NCI-H526 treated with DMSO at 0.1 percent for 48 hours (cell line): Measurements from ENCODE around the gene BIK.

ENCODE experiments used
- DNase-seq: peaks from one replicate; lab custom pipeline; 2025; lab: John Stamatoyannopoulos, UW

BIK gene

GRCh38 chr22:43162412-43163150 lies 52.0 kb downstream of the BIK start:
- no peak for DNase-seq

DNA sequence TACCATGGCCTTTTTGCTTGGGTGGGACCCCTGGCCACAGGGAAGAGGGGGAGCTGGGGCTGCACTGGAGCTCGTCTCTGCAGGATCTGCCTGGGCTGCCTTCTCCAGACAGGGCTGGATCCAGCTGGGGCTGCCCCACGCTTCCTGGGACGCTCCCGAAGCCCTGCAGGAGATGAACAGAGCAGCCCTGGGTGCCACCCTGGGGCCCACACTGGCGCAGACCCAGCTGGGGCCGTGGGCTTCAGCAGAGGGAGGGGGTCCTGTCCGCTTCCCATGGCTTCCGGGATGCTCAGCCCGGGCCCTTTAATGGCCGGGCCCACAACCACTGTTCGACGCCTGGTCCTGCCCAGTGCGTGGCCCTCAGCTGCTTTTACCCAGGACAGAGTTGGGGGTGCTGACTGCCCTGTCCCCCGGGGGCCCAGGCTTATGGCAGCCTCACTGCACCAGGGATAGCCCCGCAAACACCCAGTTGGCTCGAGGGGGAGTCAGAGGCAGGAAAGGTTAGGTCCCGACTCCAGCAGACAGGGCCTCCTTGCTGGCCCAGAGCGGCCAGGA lies 52.8 kb downstream of the BIK start:
- DNase-seq: no peak

DNA sequence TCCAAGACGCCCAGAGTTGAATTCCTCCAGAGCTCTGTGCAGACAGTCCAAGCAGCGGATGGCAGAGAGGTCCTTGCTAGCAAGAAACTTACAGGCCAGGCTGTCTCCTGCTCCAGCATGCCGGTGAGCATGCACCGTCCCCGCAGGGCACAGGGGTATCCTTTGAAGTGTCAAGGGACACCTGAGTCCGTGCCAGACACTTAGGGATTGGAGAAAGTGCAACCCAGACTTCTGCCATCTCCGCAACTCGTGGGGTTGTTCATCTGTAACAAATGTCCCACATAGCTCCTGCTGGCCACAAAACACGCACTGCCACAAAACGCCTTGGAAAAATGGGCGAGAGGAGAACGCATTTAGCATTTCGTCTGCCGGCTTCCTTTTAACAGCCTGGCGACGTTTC lies 54.1 kb downstream of the BIK start:
- no peak for DNase-seq

GRCh38 chr22:43166132-43166930 lies 55.8 kb downstream of the BIK start:
- DNase-seq: no peak

DNA sequence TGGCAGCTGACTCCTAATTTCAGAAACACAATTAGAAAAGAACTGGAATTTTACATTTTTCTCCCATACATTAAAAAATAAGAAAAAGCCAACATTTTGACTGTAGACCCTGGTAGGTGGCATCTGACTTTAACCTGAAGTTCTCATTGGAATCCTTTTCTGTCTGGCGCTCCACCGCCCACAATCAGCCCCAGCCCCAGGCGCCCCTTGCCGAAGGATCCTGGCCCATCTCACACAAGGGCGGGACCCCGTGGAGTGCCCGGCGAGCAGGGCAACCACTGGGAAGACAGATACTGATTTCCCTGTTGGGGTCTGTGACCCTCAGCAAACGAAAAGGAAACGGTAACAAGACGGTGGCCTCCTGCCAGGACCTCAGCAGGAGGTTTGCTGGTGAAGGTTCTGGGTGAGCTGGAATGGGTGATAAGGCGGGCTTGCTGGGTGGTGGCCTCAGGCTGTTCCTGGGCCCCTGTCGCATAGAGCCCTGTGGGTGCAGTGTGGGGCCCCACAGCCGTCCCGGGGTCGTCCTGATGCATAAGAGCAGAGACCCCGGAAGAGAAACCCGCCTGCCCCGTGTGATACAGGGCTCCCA lies 56.5 kb downstream of the BIK start:
- no peak for DNase-seq

GRCh38 chr22:43168471-43169309 lies 58.1 kb downstream of the BIK start:
- no peak for DNase-seq

GRCh38 chr22:43169310-43170130 lies 59.0 kb downstream of the BIK start:
- DNase-seq: no peak

DNA sequence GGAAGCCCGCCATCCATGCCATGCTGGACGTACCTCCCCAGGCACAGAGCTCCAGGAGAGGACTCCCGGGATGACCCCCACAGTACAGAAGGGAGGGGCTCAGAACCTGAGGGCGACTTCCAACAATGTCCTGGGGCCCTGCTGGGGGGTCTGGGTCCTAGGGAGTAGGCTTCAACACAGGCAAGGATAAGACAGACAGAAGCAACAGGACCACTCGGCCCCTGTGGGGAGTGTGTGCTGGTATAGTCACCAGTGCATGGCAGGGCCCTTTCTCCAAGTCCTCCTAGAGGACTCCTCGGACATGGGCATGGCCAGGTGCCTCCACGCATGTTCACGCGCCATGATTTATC lies 59.6 kb downstream of the BIK start:
- no peak for DNase-seq

DNA sequence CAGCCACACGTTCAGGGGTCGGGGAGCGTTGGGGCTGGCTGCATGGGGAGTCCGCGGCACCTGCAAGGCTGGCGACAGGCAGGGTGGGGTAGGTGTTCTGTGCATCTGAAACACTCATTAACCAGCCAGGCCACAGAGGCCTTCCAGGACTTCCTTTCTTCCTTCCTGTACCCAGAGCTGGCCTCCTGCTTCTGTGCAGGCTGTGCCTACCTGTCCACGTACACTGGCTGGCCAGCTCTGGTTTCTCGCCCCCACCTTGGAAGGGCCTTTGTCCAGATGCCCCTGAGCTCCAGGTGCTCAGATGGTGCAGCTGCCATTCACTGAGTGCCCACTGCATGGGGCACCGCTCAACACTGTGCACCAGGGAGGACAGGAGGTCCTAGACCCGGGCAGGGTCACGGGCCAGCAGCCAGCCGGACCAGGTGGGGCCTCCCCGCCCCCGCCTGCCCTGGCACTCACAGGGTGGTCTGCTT lies 60.5 kb downstream of the BIK start:
- DNase-seq: no peak

- DNase-seq: no peak
Observed at GRCh38 chr22:43171607-43172006, 61.1 kb downstream of the BIK start.

DNA sequence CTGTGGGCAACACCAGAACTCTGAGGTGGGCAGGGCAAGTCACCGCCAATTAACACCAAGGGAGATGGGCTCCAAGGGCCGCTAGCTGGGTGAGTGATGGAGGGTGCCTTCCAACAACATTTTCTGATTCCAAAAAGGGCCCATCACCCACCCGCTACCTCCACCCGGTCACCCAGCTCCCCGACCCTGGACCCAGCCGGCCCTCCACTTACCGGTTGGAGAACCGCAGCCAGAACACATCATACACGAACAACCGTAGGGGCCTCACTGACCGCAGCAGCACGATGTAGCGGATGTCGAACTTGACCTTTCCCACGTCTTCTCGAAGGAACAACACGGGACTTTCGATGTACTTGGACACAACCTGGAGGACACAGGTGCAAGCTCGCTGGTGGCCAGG lies 61.6 kb downstream of the BIK start:
- no peak for DNase-seq

- no peak for DNase-seq
Observed at GRCh38 chr22:43173566-43173965, 63.0 kb downstream of the BIK start.

GRCh38 chr22:43173976-43174720 lies 63.6 kb downstream of the BIK start:
- DNase-seq: no peak

DNA sequence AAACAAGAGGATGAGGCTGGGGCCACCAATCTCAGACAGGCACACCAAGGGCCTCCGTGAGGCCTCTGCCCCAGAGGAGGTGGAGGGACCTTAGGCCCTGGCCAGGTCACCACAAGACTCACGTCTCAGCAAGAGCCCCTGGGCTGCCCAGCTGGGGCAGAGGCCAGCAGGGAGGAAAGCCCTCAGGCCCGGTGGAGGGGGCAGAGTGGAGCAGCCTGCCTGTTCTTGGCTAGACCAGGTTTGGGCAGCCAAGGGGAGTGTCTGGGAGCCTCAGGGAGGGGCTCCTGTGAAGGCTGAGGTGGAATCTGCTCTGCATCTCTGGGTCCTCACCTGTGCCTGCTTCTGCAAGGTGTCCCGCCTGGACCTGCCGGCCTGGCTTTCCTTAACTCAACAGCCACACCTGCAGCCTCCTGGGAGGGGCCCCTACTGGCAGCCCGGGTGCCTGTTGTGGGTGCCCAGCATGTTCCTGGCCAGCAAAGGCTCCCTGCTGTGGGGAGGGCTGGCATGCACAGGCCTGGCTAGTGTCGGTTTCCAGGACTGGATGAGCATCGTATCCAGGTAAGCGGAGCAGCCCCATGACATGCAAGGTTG lies 64.5 kb downstream of the BIK start:
- no peak for DNase-seq

DNA sequence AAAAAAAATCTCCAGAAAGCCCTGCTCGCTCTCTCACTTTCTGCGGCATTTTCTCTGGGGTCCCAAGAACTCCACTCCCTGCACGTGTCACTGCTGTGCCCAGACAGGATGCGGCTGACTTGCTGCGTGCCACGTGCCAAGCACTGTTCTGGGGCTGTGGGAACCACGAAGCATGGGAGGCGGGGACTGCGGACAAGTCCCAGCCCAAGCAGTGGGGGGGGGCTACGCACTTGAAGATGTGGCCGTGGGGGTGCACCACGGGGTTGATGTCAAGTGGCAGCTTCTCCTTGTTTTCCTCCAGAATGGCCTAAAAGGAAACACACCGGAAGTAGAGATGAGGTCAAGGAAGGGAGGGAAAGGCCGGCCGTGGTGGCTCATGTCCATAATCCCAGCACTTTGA lies 65.5 kb downstream of the BIK start:
- no peak for DNase-seq

- DNase-seq: no peak
Observed at GRCh38 chr22:43177479-43177878, 66.9 kb downstream of the BIK start.
